Superior temporal gyrus (tissue), 1 donor: ENCODE data around the gene FAM24B.
"Not testable (repeated sequence)": the region's sequence is repeated elsewhere in the genome, so short reads cannot be mapped to it uniquely, and the experiment has no call there.

Experiments
- DNase-seq: peaks from one replicate; pipeline ENCODE4 v3.0.0-alpha.2; 2016; ENCODE audit errors: extremely low spot score

Gene FAM24B

GRCh38 chr10:122859527-122859926 lies 19.9 kb downstream of the FAM24B start:
- DNase-seq = no peak

- not testable (repeated sequence) for DNase-seq
Measured at GRCh38 chr10:122858042-122858441, 21.3 kb downstream of the FAM24B start.

GRCh38 chr10:122856902-122857301 lies 22.5 kb downstream of the FAM24B start:
- no peak for DNase-seq

GRCh38 chr10:122855745-122856144 lies 23.6 kb downstream of the FAM24B start:
- DNase-seq = no peak

GRCh38 chr10:122854648-122855047 lies 24.7 kb downstream of the FAM24B start:
- no peak for DNase-seq

- no peak for DNase-seq
Measured at GRCh38 chr10:122853665-122854313, 25.6 kb downstream of the FAM24B start.

- no peak for DNase-seq
Measured at GRCh38 chr10:122852261-122852660, 27.1 kb downstream of the FAM24B start.

GRCh38 chr10:122850705-122851640 lies 28.4 kb downstream of the FAM24B start:
- DNase-seq = no peak

- no peak for DNase-seq
Measured at GRCh38 chr10:122849900-122850605, 29.3 kb downstream of the FAM24B start.

GRCh38 chr10:122849090-122849489 lies 30.3 kb downstream of the FAM24B start:
- DNase-seq = no peak

GRCh38 chr10:122847782-122848604 lies 31.4 kb downstream of the FAM24B start:
- no peak for DNase-seq

- no peak for DNase-seq
Measured at GRCh38 chr10:122845783-122846332, 33.5 kb downstream of the FAM24B start, which contains the start of gene CUZD1. TSS of gene CUZD1 (minus strand) at chr10:122845857. CDS start at chr10:122845843, 14 bp downstream.

- DNase-seq = no peak
Measured at GRCh38 chr10:122844146-122844545, 35.2 kb downstream of the FAM24B start.

GRCh38 chr10:122841569-122841968 lies 37.8 kb downstream of the FAM24B start:
- DNase-seq = no peak

GRCh38 chr10:122839505-122839904 lies 39.9 kb downstream of the FAM24B start:
- no peak for DNase-seq

GRCh38 chr10:122838880-122839279 lies 40.5 kb downstream of the FAM24B start:
- no peak for DNase-seq

GRCh38 chr10:122835908-122836307 lies 43.5 kb downstream of the FAM24B start:
- no peak for DNase-seq

GRCh38 chr10:122830965-122831353 lies 48.4 kb downstream of the FAM24B start:
- DNase-seq = no peak

- DNase-seq = no peak
Measured at GRCh38 chr10:122830273-122830964, 49.0 kb downstream of the FAM24B start.

- DNase-seq = no peak
Measured at GRCh38 chr10:122829454-122829853, 49.9 kb downstream of the FAM24B start.
